HS-27A (cell line): ENCODE measurements around the gene HTR3B.

Experiments used
- DNase-seq: peaks from one replicate; pipeline ENCODE4 v3.0.0-alpha.2; 2012; ENCODE audit warnings: low read depth, missing footprints

The HTR3B gene

GRCh38 chr11:113991718-113992458 lies 87.3 kb downstream of the HTR3B start:
- no peak for DNase-seq

- no peak for DNase-seq
These were observed 88.0 kb downstream of the HTR3B start for GRCh38 chr11:113992459-113993110.

GRCh38 chr11:113994077-113994954 lies 89.7 kb downstream of the HTR3B start:
- no peak for DNase-seq
